Embryonic facial prominence (tissue), 1 donor: ENCODE data around the gene CPSF2.

Experiments
- DNase-seq: peaks from one replicate; pipeline ENCODE4 v3.0.0-alpha.2; 2016; ENCODE audit errors: extremely low spot score

The CPSF2 gene

DNA sequence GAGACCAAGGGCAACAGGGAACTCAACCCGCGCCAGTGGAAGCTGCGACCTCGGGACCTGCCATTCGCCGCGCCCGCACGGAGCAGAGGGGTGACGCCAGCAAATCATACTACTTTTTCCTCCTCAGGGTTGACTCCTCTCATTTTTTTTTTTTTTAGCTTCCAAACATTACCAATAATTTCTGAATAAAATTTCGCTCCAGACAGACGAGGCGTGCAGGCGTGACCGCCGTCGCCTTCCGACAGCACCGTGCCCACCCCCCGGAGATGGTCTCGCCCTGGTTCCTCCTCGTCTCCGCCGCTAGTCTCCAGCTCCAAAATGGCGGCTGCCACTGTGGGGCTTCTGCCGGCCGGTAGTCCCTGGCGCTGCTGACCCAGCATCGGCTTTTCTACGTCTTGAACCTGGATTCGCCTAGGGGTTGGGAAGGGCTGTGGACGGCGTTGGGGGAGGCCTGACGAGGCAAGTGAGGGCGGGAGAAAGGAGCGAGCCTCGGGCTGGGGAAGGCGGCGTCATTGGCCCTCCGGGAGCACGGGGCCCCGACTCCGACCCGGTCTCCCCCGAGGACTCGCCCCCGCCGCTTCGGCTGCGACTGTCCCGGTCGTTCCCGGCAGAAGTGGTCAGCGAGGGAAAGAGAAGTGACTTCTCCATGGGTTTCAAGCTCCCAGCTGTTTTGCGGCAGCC, at the start of gene CPSF2, which contains the start of gene NDUFB1:
Gene CPSF2 (plus strand): TSS at position 300 of the 681 bp plus-strand sequence. CDS start 9,016 bp downstream, outside the sequence.
Gene NDUFB1 (minus strand): TSS at position 37 of the 681 bp plus-strand sequence. CDS start 4,069 bp downstream, outside the sequence.
- DNase-seq = peak; percentile 70

DNA sequence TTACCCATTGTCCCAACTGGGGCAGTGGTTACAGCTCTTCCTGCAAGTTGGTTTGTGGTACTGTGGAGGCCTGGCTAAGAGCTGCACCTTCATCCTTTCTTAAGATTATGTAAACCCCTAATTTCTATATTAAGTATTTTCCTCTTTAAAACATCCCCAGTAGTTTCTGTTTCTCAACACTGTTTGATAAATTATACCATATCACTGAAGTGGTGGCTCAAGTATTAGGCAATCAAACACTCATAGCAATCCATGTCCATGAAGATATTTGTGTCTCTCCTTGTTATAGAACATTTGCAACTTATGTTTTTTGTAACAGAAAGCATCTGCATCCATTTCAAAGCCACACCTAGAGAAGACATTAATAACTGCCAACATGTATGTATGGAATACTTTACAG, 47.2 kb upstream of the CPSF2 start:
- no peak for DNase-seq

DNA sequence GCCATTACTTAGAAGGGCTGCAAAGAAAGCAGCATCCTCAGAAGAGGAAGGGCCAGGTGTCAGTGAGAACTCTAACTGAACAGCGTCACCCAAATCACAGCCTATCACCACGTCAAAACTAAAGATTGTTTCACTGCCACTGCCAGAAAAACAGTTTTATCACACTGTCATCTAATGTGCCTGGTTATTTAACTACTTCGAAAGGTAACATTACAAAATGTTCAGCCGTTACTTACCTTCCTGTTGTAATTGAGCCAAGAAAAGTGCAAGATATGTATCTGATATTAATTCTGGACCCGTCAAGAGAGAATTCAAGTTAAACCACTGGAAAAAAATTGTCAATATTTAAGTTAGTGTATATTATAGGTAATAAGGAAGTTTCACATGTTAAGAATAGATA, 33.3 kb upstream of the CPSF2 start:
- DNase-seq = no peak

DNA sequence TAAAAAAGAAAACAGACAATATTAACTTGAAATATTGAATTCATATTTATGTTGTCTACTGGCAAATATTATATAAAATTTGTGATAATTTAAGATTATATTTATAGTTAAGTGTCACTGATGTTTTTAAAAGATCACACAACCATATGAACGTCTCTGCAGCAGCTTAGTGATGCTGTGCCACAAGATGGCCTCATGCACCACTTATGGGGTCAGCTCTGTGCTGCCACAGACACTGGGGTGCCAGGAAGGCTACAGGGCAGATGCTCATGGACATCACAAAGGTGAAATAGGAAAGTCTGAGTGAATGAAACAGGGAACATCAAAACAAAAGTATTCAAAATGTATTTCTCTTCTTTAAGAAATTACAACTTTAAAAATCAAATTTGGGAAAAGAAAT, 28.4 kb upstream of the CPSF2 start:
- DNase-seq = no peak

DNA sequence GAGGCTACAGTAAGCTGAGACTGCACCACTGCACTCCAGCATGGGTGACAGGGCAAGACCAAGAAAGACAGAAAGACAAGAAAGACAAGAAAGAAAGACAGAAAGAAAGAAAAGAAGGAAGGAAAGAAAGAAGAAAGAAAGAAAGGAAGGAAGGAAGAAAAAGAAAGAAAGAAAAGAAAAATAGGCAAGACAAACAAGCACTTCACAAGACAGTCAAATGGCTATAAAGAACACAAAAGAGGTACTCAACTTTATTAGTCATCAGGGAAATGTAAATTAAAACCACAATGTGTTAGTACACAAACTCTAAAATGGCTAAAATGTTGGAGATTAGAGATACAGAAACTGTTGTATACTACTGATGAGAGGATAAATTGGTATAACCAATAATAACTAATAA, 22.0 kb upstream of the CPSF2 start:
- DNase-seq = no peak

DNA sequence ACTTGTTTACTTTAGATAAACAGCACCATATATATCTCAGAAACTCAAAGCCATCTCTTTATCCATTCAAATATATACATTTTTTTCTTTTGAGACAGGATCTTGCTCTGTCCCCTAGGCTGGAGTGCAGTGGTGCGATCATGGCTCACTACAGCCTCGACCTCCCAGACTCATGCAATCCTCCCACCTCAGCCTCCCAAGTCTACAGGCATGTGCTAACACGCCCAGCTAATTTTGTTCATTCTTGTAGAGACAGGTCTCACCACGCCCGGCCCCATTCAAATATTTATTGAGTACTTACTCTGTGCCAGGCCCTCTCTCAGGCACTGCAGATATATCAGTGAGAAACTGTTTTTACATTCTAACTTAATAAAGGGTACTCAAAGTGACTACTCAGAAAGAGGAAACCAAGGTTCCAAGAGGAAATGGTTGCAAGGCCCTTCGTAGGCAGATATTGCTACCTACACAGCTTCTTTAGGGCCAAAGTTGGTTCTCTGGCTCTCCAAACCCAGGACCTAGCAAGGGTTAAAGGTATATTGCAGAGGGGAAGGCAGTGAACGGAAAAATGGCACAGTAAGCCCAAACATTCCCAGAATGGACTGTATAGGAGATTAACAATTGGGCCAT, 18.3 kb upstream of the CPSF2 start:
- DNase-seq = no peak

DNA sequence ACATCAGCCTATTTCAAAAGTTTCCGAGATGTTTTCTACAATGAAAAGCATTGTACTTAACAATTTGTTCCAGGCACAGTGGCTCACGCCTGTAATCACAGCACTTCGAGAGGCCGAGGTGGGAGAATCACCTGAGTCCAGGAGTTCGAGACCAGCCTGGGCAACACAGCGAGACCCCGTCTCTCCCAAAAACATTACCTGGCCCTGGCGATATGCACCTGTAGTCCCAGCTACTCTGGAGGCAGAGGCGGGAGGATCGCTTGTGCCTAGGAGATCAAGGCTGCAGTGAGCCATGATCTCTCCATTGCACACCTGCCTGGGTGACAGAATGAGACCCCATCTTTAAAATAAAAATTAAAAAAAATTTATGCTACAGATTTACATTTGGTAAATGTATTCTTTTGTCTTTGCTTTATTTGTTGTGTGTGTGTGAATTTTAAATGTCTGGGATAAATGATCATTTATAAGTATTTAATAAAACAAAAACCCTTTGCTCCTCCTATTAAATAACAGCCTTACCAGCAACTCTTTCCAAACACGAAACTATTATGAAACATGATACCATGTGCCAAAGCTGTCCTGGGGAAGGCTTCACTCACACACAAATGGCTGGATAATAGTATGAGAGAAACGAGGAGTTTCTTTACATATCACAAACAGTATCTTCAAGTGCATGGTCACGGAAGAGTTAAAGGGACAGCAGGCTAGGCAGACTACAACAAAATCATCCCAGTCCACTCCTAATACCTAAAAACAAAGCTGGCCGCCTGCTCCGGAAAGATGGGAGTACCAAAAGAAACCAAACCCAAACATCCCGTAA, 16.5 kb upstream of the CPSF2 start:
- DNase-seq = no peak

DNA sequence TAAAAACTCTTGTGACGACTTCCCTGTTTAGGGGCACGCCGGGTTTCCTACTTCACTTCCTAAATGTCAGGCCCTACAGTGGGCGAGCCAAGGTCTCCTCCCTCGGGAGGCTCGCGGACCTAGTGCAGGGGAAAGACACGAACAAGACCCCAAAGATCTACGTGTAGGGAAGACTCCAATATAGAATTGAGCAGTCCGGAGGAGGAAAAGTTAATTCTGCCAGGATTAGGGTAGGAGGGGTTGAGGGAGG, 16.0 kb upstream of the CPSF2 start:
- DNase-seq = no peak

DNA sequence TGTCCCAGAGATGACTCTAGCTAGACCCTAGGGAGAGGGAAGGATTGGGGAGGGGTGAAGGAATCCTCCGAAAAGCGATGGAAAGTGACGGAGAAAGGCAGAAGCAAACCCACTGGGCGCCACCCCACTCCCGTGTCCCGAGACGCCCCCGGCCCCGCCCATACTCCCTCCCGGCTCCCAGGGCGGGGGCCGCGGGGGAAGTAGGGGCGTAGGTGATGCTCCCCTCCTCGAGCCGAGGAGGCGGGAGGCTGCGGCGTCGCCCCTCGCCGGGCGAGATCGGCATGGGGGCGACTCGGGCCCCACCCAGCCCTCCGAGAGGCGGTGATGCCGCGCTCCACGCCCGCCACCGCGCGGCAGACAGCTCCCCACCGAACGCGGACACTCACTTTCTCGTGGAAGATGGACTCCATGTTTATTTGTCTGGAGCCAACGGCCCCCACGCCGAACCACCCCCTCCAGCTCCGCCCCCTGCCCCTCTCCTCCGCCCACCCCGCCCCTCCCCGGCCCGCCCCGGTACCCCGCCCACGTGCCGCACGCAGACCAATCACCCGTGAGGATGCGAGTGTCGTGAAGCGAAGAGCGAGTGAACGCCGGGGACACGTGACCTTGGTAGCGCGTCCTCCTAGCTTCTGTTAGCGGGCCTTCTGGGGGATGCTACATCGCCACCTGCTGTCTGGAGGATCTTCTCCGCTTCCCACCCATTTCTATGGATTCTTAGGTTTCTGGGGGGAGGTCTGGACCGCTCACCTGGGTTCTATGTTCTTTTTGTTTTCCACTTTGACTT, 15.4 kb upstream of the CPSF2 start, which contains the start of gene ATXN3:
Gene ATXN3 (minus strand): TSS at position 440 of the 784 bp plus-strand sequence. CDS start 30 bp downstream, at position 410.
- DNase-seq = peak; percentile 98

DNA sequence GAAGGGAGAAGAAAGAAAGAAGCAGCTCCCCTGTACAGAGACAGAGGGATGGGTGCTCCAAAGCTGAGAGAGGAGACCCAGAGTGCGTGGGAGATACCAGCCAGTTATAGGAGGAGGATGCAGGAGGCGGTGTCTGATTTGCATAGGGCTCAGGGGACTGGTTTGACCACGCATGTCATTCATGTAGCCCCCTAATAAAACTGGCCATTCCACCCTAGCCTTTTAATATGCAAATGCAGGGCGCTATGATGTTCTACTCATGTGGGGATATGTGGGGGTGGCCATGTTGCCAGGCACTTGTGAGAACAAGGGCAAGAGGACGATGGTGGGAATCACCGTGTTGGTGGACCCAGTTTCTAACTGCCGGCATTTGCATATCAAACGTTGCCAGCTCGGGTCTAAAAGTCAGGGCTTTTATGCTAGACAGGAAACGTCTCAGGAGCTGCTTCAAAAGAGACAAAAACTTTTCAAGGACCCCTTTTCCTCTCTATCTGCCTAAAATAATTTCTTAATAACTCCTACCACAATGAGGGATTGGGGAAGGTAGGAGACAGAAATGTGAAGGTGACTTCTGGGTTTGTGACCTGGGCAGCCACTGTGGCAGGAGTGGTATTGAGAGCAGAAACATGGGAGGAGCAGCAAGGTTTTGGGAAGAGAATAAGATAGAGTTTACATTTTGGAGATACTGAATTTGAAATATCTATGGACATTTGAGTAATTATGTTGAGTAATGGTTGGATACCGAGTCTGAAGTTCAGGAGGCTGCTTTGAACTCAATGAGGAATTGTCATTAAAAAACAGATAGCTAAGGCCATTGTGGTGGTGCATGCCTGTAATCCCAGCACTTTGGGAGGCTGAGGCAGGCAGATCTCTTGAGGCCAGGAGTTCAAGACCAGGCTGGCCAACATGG, 13.2 kb upstream of the CPSF2 start:
- no peak for DNase-seq

DNA sequence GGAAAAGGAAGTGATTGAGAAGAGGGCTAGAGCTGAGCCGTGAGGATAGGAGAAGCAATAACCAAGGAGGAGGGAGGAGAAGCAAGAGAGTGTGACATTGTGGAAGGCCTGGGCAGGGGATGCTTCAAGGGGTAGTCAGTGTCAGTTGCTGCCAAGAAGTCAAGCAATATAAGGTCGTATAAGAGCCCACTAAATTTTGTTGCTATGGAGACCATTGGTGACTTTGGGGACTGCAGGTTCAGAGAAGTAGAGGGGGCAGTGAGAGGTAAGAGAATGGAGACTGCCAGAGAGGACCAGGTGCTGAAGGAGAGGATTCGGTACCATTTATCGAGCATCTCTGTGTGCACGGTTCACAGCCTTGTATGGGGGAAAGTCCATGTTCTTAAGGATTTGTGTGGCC, 12.3 kb upstream of the CPSF2 start:
- no peak for DNase-seq

DNA sequence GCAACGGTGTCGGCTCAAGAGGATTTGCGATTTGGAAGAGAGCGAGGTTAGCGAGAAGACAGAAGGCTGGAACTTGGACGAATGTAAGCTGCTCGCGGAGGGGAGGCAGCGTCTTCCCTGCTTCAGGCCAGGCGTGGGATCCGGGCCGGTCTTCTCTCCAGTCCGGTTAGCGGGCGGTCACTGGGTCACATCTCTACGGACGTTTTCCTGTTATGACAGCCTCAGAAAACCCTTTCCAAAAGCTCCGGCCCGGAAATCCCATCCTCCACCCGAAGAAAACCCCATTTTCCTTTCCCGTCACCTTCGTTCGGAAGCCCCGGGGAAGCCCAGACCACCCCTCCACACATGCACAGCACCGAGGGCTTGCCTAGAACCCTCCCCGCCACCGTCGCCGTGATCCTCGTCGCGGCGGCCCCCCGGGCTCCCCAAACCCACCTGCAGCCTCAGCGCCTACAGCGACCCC, 531 bp upstream of the CPSF2 start:
- no peak for DNase-seq

DNA sequence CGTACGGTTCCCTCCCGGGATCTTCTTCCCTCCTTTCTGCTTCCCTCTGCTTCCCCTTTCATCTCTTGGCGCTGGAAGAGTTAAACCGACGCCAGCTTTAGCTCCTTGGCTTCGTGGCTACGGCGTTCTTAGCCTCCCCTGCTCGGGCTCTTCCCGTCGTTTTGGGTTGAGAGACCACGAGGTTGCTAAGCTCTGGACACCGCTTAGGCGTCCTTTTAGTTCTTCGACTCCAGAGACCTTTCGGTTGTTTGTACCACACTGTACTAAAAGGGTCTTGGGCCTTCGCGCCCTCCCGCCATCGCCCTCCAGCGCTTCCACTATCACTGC, 545 bp downstream of the CPSF2 start:
- DNase-seq = peak; percentile 41

DNA sequence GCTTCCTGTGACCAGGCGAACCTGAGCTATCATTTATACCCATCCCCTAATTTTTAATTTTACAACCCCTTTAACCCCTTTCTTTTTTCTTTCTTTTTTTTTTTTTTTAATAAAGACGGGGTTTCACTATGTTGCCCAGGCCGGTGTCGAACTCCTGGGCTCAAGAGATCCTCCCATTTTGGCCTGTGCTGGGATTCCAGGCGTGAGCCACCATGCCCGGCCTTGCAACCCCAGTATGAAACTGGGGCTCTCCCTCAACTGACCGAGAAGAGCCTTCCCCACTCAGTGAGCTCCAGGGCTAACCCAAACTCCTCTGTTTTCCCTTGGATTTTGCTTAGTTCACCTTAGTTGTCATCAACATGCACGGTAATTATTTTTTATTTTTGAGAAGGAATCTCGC, 992 bp downstream of the CPSF2 start:
- no peak for DNase-seq

DNA sequence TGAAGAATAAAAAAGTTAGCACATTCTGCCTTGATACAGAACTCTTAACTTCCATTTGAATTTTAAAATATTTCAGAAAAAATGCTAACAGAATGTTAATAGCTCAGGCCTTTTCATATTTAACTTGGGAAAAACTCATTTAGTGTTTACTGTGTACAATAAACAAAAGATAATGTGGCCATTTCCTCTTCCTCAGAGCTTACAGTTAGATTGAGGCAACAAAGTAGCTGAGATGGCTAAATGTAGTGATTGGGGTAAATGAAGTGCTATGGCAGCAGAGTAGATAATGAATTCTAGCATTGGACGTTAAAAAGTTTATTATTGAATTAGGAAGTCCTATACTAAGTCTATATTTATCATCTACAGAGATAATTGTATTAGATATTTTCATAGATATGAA, 12.7 kb downstream of the CPSF2 start:
- no peak for DNase-seq

DNA sequence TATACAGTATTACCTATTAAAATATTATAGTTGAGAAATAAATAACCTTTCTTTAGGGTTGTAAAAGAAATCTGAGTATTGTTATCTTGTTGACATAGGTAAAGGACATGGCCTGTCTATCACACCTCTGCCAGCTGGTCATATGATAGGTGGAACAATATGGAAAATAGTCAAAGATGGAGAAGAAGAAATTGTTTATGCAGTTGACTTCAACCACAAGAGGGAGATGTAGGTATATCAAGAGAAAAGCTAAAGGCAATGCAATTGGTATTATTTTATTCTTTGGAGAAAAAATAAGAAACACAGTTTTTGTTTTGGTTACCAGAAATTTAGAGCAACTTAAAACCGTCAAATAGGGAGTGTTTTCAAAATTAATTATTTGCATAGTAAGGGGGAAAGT, 13.5 kb downstream of the CPSF2 start:
- DNase-seq = peak; percentile 64

DNA sequence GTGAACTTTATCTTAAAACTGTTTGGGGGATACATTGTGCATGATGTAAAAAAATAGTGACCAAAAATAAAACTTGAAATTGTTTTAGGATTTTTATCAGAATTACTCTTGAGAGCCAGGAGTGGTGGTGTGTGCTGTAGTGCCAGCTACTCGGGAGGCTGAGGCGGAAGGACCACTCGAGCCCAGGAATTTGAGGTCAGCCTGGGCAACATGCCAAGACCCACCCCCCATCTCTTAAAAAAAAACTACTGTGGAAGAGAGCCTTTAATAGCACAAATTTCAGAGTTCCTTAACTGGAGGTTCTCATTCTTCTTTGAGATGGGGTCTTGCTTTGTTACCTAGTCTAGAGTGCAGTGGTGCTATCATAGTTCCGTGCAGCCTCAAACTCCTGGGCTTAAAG, 21.5 kb downstream of the CPSF2 start:
- DNase-seq = no peak

DNA sequence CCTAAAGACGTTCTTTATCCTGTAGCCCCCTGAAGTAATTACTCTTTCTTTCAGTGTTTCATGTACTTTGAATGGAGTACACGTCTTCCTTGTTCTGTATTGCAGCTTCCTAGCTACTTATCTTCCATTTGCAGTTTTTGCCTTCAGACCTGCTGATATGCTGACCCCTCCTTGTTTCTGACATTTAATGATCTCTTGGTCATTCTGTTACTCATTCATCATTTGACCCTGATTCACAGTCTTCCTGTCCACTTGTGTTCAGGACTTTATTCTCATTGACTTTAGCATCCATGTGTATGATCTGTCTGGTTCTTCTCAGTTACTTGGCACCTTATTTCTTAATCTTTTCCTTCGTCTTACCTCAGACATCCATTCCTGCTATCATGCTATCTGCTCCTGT, 22.2 kb downstream of the CPSF2 start:
- no peak for DNase-seq

DNA sequence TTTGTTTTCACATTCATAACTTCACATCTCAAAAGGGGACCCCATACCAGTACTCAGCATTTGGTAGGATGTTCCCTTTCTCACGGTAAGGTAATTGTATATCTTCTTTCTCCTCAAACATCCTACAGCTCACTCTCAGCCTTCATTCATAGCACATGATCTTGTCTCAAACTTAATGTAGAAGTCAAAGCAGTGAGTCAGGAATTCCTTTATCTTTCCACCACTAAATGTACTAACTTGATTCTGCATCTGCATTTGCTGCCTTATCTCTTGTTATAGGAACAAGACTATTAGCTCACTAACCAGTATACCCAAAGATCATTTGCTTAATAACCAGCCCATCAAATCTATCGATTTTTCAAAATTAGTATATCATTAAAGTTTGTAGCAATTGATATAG, 22.9 kb downstream of the CPSF2 start:
- DNase-seq = no peak

DNA sequence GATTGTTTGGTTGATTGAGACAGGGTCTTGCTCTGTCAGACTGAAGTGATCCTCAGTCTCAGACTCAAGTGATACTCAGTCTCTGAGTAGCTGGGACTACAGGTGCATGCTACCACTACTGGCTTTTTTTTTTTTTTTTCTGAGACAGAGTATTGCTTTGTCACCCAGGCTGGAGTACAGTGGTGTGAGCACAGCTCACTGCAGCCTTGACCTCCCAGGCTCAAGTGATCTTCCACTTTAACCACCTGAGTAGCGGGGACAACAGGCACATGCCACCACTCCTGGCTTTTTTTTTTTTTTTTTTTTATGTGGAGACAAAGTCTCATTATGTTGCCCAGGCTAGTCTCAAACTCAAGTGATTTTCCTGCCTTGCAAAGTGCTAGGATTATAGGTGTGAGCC, 31.8 kb downstream of the CPSF2 start:
- no peak for DNase-seq

DNA sequence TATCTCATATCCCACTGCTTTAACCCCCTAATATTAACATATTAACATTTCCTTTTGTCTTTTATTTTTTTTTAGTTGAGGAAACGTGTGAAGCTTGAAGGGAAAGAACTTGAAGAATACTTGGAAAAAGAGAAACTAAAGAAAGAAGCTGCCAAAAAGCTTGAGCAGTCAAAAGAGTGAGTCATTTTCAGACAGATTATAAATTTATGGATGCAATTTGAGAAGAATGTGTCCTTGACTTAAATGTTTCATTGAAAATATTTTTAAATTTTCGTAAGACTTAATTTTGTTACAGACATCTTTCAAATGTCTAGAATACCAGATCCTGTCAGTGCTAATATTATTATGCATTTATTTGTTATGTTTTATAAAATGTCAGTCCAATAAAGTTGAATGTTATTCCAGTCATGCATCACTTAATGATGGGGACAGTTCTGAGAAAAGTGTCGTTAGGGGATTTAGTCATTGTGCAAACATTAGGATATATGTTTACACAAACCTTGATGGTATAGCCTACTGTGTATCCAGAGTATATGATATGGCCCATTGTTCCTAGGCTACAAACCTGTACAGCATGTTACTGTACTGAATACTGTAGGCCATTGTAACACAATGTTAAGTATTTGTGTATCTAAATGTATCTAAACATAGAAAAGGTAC, 32.6 kb downstream of the CPSF2 start:
- no peak for DNase-seq
